Heart left ventricle (tissue), 16 donors: ENCODE measurements around the gene MCCC2. TPM values are rescaled to one million over a fixed set of nuclear protein-coding genes. Genes with fewer than 3 reads are reported as not detected.
A peak's percentile ranks its signal among the peaks of the same experiment; 100 is the strongest.

ENCODE experiments used
- ATAC-seq, 4 donors: fragments of 200-7000 bp; cut with Tn5 transposase; one replicate each; pipeline ENCODE4 v1.9.1; 2020 to 2022; ENCODE audit warnings: moderate library complexity in 4 of 4, mild to moderate bottlenecking in 3 of 4, moderate number of reproducible peaks in 1 of 4
- DNase-seq, 5 donors: peaks; one replicate each; pipeline ENCODE4 v3.0.0-alpha.2; 2020
- H3K27ac ChIP-seq, 12 donors: fragments of 200-600 bp; sonication (generic) in 4 of 12; one replicate each; pipeline versions ENCODE4 v1.5.0 to v1.8.0; 2016 to 2022; ENCODE audit warnings: mild to moderate bottlenecking in 2 of 12
- H3K27me3 ChIP-seq, 9 donors: fragments of 200-600 bp; sonication (generic) in 2 of 9; one replicate each; pipeline versions ENCODE4 v1.5.1 to v1.8.0; 2016 to 2022; ENCODE audit warnings: mild to moderate bottlenecking in 3 of 9
- H3K36me3 ChIP-seq, 9 donors: fragments of 200-600 bp; sonication (generic) in 2 of 9; one replicate each; pipeline versions ENCODE4 v1.5.0 to v1.8.0; 2018 to 2022; ENCODE audit warnings: mild to moderate bottlenecking in 2 of 9
- H3K4me1 ChIP-seq, 12 donors: fragments of 200-600 bp; sonication (generic) in 4 of 12; one replicate each; pipeline versions ENCODE4 v1.5.0 to v1.8.0; 2016 to 2022; ENCODE audit warnings: mild to moderate bottlenecking in 3 of 12
- H3K4me3 ChIP-seq, 12 donors: fragments of 200-600 bp; sonication (generic) in 4 of 12; one replicate each; pipeline versions ENCODE4 v1.5.0 to v1.8.0; 2017 to 2022; ENCODE audit warnings: mild to moderate bottlenecking in 9 of 12, moderate library complexity in 4 of 12
- H3K9me3 ChIP-seq, 12 donors: fragments of 200-600 bp; sonication (generic) in 4 of 12; one replicate each; pipeline versions ENCODE4 v1.5.0 to v1.8.0; 2016 to 2022; ENCODE audit warnings: mild to moderate bottlenecking in 1 of 12
- CTCF ChIP-seq, 12 donors: fragments of 200-600 bp; sonication (generic) in 4 of 12; IDR thresholded peaks; one replicate each; pipeline versions ENCODE4 v1.5.0 to v1.8.0; 2018 to 2022; ENCODE audit warnings: antibody characterized with exemption in 12 of 12, mild to moderate bottlenecking in 5 of 12
- POLR2A ChIP-seq, 2 donors: fragments of 450-650 bp; IDR thresholded peaks; one replicate each; pipeline ENCODE4 v1.6.1; 2017; ENCODE audit warnings: antibody characterized with exemption in 2 of 2, mild to moderate bottlenecking in 2 of 2, moderate library complexity in 2 of 2
- WGBS, 4 donors: extraction: QIAGEN DNeasy Blood & Tissue Kit in 2 of 4; methylation state at CpG; one replicate each; pipeline versions ENCODE4 v1.1.5 to v1.1.7; 2013 to 2018; 5-methylcytosine and 5-hydroxymethylcytosine counted together
- intact Hi-C, 10 donors: fragments of 100-400 bp; cut with DNase I; formaldehyde crosslinking; loops; one replicate each; pipeline versions ENCODE4 v1.11.1 to v1.14.2; 2022
- polyA plus RNA-seq, 2 donors: library from polyadenylated mRNA; stranded (reverse); fragments of 200-250 nt; gene quantifications; one replicate each; pipeline ENCODE4 v1.2.3, GENCODE V29; 2013
- total RNA-seq, 9 donors: library from RNA; depleted of rRNA in 2 of 9; stranded (reverse); fragments of >200 nt in 2 of 9; fragmentation: NEBNext Ultra II Directional in 3 of 9; extraction: Animal tissue kit (Norgen Biotek cat#: 25700) in 3 of 9; gene quantifications; one replicate each; pipeline versions ENCODE4 v1.1.0 to v1.2.4, GENCODE V29; 2016 to 2023
- donor health status: ischemic (EF 13 %, LVEDD 7.1; RV severe dilation, severe dysfunction).
- donor health status: healthy with polysubstance abuse.
- donor health status: DM: no; HTN: yes; CAD: no.
- donor health status: DM: no; HTN: no; CAD: no.
- donor health status: ischemic (EF 25% LVEDD 6.9; RV normal size, moderate dysfunction).
- donor health status: ischemic (EF 25% LVEDD 5.7; RV mildly dilated, moderate dysfunction).
- donor health status: healthy.
- donor health status: DM: yes; HTN: yes; CAD: no.
- donor health status: ischemic (EF 35%, LVEDD 5.7; RV mildly dilated, moderate dysfunction).
- donor health status: nonischemic (EF 11% LVEDD 7.7; RV severe dilation, severe dysfunction).
- donor health status: DM: yes; HTN: yes; CAD: no.
- donor health status: PGD.
- donor health status: ischemic (EF 29% LVEDD 5.4; RV normal size, mild dysfunction).
- donor health status: nonischemic (EF 23%, LVEDD 6.1; RV moderate dilation, normal function).

The MCCC2 gene
- total and polyA plus RNA-seq, 11 donors = 74.3 to 153 (median 97.5) TPM

DNA sequence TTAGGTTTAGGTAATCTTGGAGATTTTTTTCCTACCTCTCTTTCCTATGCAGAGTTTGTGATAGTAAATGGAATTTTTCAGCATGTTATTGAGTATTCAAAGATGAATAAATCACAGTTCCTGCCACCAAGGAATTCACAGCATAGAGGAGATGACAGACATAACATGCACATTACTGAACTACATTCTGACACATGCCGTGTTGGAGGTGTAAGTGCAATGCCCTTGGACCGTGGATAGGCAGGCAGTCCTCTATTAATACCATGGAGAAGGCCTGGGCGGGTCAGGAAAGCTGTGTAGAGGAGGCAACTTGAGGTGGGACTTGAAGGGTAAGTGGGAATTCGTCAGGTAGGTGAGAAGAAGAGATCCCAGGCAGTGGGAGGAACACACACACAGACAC, 43.9 kb downstream of the MCCC2 start:
- 36 to 57% (median 52%) methylated on average over 4 of the region's 4 CpGs for WGBS, 4 donors
- intact Hi-C loops = no loop called here
- peak in 4 of 5 donors; percentile 32 to 75 (median 51) for DNase-seq
- peak overlapping the region in 7 of 12 donors; percentile 11 to 60 (median 35) for H3K27ac ChIP-seq
- TF ChIP-seq CTCF (IDR thresholded peaks at IDR 0.05) = no peak
- TF ChIP-seq POLR2A (IDR thresholded peaks at IDR 0.05) = no peak
- peaks cover 0 to 46% (median 27%) of the 10 kb centered on the region in 9 donors for H3K36me3 ChIP-seq
- peak; percentile 96 to 99 (median 98) for ATAC-seq
- H3K4me3 ChIP-seq = no peak overlapping the region
- peaks cover 0 to 5% (median 0%) of the 10 kb centered on the region in 12 donors for H3K9me3 ChIP-seq
- H3K4me1 ChIP-seq = peaks cover 0 to 9% (median under 1%) of the 10 kb centered on the region in 12 donors
- no peaks in the 10 kb centered on the region for H3K27me3 ChIP-seq

- no peak for TF ChIP-seq CTCF (IDR thresholded peaks at IDR 0.05)
- no peak for TF ChIP-seq POLR2A (IDR thresholded peaks at IDR 0.05)
- Histone ChIP-seq H3K9me3 (peaks cover 0 to 2% (median 0%) of the 10 kb centered on the region in 12 donors), H3K27me3 (no peaks in the 10 kb centered on the region), H3K27ac (no peak overlapping the region), H3K4me1 (peaks cover 0 to 9% (median 0%) of the 10 kb centered on the region in 12 donors), H3K36me3 (peaks cover 0 to 57% (median 34%) of the 10 kb centered on the region in 9 donors), H3K4me3 (no peak overlapping the region)
- WGBS, 4 donors = 76 to 95% (median 90%) methylated on average over 3 of the region's 3 CpGs
- DNase-seq = no peak
- intact Hi-C loops = no loop called here
- ATAC-seq = no peak
These were observed 45.0 kb downstream of the MCCC2 start for GRCh38 chr5:71632168-71632567.

DNA sequence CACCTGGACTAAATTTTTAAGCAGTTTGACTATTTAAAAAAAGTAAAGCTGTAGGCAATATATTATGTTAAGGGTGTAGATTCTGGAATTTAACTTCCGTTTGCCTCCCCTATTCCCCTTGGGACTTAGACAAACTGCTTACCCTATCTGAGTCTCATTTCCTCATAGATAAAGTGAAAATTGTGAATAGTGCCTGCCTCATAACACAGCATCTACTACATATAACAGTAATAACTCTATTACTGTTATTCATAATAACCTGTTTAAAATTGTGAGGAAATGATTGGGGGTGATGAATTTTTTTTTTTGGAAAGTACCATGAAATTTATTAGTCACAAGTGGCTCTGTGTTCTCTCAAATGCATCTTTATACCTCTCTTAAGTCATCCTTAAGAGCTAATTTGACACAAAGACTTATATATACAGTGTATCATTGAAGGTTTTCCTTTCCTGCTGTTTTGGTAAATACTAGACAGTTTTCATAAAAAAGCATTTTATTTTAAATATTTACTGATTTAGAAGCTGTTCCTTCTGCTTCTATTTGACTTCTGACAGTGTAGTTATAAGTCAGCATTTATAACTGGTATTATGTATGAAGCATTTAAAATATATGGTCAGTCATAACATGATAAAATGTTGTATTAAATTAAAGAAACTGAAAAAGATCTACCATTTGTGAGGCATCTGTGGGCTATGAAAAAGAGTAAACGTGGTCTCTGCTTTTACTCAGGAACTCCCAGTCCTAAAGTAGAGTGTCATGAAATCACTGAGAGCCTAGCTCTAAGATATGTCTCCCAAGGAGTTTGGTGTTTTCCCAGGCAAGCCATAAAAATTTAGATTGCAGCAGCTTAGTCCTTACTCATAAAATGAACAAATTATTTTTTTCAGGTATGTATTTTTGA, 46.4 kb downstream of the MCCC2 start:
- 40 to 54% (median 49%) methylated on average over 2 of the region's 2 CpGs for WGBS, 4 donors
- intact Hi-C loops = no loop called here
- Histone ChIP-seq H3K27ac (no peak overlapping the region), H3K4me3 (no peak overlapping the region), H3K36me3 (peaks cover 0 to 70% (median 46%) of the 10 kb centered on the region in 9 donors), H3K9me3 (no peaks in the 10 kb centered on the region), H3K27me3 (no peaks in the 10 kb centered on the region), H3K4me1 (peaks cover 0 to 9% (median 0%) of the 10 kb centered on the region in 12 donors)
- TF ChIP-seq CTCF (IDR thresholded peaks at IDR 0.05) (no peak), POLR2A (IDR thresholded peaks at IDR 0.05) (no peak)
- DNase-seq = no peak
- ATAC-seq = no peak

GRCh38 chr5:71637133-71637532, 50.0 kb downstream of the MCCC2 start:
- H3K4me1 ChIP-seq = peaks cover 0 to 4% (median 0%) of the 10 kb centered on the region in 12 donors
- peaks cover 0 to 93% (median 69%) of the 10 kb centered on the region in 9 donors for H3K36me3 ChIP-seq
- no peak overlapping the region for H3K27ac ChIP-seq
- no peak for DNase-seq
- H3K4me3 ChIP-seq = no peak overlapping the region
- no peak for ATAC-seq
- no peaks in the 10 kb centered on the region for H3K9me3 ChIP-seq
- intact Hi-C loops = no loop called here
- H3K27me3 ChIP-seq = no peaks in the 10 kb centered on the region
- TF ChIP-seq POLR2A (IDR thresholded peaks at IDR 0.05) = no peak
- TF ChIP-seq CTCF (IDR thresholded peaks at IDR 0.05) = no peak
